Measurements from ENCODE around the gene CXorf49.
"Not testable (repeated sequence)": the region's sequence is repeated elsewhere in the genome, so short reads cannot be mapped to it uniquely, and the experiment has no call there.

The CXorf49 gene

DNA sequence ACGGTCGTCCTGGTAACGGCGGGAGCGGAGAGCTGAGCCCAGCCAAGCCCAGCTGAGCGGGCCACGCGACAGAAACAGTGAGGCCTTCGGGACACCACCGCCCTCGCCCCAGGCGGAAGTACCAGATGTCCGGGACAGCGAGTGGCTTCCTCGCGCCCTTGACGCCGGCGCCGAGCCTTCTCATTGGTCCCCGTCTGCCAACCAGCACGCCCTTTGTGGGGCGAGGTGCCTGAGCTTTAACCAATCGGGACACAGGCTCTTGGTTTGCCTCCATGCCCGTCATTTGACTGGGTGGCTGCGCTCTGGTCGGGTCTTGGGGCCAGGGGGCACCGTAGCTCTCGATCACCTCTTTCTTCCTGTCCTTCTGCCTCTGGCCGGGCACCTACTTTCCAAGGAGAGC is at the start of gene CXorf49:
TSS of gene CXorf49 (minus strand) at position 101 of the 400 bp plus-strand sequence. CDS start 134 bp downstream, outside the sequence.
- not testable (repeated sequence) for DNase-seq

DNA sequence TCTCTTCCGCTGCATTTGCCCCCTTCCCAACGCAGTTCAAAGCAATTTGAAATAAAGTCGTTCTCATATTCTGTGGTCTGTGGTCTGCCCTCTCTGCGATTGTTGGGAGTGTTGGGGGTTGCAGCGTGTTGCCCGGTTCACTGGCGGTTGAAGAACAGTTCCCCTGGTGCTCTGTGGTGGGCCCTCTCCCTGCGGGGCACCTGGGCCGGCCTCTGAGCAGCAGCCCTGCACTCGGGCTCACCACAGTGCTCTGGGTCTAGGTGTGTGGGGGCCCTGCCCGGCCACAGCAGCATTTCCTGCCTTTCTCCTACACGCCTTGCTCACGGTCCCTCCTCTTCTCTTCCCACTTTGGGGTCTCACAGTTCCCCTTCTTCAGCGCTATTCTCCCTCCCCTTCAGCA is 49.0 kb upstream of the CXorf49 start:
- not testable (repeated sequence) for DNase-seq

DNA sequence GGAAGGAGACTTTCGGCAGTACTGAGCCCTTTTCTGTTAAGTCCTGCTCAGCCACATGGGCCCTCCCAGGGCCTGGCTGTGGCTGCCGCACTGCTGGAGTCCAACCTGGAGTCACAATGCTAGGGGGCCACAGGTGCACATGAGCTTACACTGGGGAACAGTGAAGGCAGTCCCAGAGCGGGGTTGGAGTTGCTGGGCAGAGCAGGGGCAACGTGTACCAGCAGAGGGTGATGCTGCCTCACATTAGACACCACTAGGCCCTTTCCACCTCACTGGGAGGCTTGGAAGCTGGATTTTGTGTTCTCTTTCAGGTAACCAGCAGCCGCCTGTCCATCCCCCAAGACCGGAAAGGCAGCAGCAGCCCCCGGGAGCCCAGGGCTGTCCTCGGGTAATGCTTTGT is 47.5 kb upstream of the CXorf49 start:
- DNase-seq, result not testable (repeated sequence)

DNA sequence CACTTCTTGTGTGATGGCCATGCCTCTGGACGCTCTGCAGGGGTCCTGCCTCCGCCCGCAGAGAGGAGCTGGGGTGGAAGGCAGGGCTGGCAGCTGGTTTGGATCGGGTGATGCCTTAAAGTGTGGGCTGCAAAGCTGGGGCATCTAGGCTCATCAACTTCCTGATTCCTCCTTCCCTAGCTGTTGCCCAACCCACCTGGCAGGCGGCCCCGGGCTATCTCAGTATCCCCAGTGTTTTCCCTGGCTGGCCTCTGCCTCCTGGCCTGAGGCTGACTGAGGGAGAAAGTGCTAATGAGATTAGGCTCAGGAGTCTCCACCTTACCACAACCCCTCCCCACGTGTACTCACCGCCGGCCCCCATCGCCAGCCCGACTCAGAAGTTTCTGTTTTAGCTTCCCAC is 46.7 kb upstream of the CXorf49 start:
- DNase-seq, result not testable (repeated sequence)

DNA sequence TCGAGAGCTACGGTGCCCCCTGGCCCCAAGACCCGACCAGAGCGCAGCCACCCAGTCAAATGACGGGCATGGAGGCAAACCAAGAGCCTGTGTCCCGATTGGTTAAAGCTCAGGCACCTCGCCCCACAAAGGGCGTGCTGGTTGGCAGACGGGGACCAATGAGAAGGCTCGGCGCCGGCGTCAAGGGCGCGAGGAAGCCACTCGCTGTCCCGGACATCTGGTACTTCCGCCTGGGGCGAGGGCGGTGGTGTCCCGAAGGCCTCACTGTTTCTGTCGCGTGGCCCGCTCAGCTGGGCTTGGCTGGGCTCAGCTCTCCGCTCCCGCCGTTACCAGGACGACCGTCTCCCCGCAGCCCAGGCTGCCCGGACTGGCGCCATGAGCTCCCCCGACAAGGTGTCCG is 45.0 kb upstream of the CXorf49 start, which contains the start of gene CXorf49B:
TSS of gene CXorf49B (plus strand) at position 301 of the 400 bp plus-strand sequence. CDS start at position 376, 75 bp downstream.
- DNase-seq, result not testable (repeated sequence)

DNA sequence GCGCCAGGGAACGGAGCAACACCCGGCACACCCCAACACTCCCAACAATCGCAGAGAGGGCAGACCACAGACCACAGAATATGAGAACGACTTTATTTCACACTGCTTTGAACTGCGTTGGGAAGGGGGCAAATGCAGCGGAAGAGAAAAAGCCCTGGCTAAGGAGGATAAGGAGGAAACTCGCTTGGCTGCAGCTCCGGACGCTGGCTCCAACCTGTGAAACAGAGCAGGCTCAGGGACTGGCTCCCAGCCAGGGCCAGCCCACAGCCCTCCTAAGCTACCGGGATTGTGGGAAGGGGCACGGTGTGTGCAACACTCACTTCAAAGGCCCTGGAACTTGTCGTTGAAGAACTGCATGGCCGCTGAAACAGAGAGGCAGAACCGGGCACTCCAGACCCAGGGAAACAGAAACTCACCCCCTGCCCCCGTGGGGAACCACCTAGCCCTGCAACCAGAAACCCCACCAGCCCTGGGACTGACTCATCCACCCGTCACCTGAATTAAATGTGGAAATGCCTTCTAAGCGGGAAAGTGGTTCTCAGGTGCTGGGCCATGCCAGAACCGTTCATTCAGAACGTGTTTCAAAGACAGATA is 42.7 kb upstream of the CXorf49 start:
- DNase-seq, result not testable (repeated sequence)

DNA sequence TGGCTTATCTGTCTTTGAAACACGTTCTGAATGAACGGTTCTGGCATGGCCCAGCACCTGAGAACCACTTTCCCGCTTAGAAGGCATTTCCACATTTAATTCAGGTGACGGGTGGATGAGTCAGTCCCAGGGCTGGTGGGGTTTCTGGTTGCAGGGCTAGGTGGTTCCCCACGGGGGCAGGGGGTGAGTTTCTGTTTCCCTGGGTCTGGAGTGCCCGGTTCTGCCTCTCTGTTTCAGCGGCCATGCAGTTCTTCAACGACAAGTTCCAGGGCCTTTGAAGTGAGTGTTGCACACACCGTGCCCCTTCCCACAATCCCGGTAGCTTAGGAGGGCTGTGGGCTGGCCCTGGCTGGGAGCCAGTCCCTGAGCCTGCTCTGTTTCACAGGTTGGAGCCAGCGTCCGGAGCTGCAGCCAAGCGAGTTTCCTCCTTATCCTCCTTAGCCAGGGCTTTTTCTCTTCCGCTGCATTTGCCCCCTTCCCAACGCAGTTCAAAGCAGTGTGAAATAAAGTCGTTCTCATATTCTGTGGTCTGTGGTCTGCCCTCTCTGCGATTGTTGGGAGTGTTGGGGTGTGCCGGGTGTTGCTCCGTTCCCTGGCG is 2.3 kb upstream of the CXorf49 start:
- not testable (repeated sequence) for DNase-seq

DNA sequence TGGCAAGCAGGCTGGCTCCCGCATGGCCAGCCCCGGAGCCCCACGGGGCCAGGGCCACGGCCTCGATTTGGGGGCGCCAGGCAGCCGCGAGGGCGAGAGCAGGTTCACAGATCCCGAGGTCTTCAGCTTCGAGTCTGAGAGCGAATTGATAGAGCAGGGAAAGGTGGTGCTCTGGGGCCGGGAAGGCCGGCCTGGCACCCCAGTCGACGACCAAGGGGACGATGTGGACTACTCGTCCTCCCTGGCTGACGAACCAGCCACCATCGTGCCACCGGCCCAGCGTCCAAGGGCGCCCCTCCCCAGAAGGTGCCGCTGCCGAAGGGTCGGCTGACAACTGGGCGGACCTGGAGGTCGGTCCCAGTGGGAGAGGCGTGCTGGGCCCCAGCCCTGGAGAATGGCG is 1.1 kb upstream of the CXorf49 start:
- not testable (repeated sequence) for DNase-seq

DNA sequence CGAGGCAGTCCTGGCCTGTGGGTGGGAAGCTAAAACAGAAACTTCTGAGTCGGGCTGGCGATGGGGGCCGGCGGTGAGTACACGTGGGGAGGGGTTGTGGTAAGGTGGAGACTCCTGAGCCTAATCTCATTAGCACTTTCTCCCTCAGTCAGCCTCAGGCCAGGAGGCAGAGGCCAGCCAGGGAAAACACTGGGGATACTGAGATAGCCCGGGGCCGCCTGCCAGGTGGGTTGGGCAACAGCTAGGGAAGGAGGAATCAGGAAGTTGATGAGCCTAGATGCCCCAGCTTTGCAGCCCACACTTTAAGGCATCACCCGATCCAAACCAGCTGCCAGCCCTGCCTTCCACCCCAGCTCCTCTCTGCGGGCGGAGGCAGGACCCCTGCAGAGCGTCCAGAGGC is 1.8 kb downstream of the CXorf49 start:
- DNase-seq, result not testable (repeated sequence)

DNA sequence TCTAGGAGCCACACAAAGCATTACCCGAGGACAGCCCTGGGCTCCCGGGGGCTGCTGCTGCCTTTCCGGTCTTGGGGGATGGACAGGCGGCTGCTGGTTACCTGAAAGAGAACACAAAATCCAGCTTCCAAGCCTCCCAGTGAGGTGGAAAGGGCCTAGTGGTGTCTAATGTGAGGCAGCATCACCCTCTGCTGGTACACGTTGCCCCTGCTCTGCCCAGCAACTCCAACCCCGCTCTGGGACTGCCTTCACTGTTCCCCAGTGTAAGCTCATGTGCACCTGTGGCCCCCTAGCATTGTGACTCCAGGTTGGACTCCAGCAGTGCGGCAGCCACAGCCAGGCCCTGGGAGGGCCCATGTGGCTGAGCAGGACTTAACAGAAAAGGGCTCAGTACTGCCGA is 2.5 kb downstream of the CXorf49 start:
- DNase-seq, result not testable (repeated sequence)

DNA sequence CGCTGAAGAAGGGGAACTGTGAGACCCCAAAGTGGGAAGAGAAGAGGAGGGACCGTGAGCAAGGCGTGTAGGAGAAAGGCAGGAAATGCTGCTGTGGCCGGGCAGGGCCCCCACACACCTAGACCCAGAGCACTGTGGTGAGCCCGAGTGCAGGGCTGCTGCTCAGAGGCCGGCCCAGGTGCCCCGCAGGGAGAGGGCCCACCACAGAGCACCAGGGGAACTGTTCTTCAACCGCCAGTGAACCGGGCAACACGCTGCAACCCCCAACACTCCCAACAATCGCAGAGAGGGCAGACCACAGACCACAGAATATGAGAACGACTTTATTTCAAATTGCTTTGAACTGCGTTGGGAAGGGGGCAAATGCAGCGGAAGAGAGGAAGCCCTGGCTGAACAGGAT is 4.0 kb downstream of the CXorf49 start:
- DNase-seq, result not testable (repeated sequence)

DNA sequence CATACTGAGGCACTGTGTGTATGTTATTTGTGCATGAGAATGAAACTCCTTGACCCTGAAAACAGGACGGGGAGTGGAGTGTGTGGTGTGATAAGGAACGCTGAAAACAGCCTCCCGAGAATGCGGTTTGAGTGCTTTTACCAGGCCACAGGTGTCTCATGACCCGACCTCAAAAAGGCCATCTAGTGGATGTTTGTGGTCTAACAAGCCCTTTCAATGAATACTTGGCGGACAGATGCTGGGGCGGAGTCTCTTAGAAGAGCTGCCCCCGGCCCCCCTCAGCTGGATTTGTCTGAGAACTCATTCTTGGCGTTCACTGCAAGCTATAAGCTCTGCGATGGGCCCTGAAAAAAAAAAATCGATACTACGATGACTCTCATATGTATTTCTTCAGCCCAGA is 15.2 kb downstream of the CXorf49 start:
- not testable (repeated sequence) for DNase-seq

DNA sequence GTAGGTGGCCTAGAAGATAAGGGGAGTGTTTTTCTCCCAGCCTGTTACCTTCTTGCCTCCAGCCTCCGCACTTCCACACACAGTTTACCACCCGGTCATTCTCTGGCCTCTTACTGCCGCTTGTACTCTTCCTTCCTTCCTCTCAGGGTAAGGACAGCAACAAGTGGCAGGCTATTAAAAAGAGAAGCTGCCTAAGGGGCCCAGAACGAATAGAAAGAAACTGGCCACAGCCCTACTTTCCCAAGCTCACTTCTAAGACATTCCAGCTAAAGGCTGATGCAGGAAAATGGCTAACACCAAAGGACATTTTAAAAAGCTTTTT is 19.1 kb downstream of the CXorf49 start:
- DNase-seq, result not testable (repeated sequence)

DNA sequence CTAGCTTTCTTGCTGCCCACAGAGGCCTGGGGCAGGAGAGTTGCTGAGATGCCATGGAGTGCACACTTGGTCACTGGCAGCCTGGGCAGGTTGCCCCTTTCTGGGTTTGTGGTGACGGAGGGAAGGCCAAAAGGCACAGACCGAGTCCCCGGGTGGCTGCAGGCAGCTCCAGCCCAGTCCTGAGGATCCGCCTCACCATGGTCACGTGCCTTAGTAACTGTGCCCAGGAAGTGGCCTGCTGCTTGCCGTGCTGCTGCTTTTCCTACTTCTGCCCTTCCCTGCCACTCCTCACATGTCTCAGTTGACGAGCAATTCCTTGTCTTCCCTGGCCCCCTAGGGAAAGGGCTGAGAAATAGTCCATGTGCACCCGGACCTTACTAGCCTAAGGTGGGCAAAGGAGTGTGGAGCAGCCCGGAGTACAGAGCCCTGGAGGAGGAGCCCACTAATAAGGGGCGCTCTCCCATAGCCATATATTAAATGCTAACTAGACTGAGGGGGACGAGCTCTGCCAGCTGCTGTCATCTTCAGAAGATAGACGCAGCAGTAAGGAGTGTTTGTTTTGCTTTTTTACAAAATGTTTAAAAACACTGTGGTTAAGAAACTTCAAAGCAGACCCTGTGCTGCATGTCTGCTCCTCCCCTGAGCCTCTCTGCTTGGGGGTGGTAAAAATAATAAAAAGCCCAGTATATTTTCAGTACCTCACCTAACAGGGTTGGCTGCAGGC is 19.6 kb downstream of the CXorf49 start:
- DNase-seq, result not testable (repeated sequence)

DNA sequence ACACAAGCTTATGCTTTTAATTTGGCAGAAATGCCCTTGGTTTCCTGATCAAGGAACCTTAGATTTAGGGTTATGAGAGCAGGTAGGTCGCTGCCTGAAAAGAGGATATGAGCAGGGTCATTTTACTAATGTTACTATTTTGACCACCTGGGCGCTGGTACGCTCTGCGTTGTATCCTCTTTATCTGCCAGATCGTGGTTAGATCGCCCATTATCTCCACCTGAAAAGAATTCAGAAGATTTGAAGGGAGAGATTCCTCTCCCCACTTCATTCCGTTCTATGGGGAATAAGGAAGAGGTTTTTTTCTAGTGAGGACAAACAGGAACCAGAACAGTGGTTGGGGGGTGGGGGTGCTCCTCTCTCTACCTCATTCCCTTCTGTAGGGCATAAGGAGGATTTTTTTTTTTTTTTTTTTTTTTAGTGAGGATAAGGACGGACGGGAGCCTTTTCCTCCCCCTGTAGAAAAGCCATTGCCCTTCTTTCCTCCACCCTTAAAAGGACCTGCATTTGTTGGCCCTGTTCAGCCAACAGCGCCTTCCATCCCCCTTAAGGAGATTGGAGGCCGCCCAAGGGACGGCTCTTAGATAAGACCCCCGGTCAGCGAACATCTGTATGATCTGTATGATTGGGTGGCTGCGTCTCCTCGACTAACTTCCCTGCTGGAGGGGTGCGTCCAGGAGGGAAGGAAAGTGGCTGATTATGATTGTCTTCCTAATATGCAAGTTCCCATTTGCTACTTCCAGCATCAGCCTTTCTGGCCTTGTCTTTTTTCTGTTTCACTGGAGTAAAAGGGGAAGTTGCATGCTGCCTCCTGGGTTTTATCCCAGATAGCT is 20.4 kb downstream of the CXorf49 start:
- not testable (repeated sequence) for DNase-seq

DNA sequence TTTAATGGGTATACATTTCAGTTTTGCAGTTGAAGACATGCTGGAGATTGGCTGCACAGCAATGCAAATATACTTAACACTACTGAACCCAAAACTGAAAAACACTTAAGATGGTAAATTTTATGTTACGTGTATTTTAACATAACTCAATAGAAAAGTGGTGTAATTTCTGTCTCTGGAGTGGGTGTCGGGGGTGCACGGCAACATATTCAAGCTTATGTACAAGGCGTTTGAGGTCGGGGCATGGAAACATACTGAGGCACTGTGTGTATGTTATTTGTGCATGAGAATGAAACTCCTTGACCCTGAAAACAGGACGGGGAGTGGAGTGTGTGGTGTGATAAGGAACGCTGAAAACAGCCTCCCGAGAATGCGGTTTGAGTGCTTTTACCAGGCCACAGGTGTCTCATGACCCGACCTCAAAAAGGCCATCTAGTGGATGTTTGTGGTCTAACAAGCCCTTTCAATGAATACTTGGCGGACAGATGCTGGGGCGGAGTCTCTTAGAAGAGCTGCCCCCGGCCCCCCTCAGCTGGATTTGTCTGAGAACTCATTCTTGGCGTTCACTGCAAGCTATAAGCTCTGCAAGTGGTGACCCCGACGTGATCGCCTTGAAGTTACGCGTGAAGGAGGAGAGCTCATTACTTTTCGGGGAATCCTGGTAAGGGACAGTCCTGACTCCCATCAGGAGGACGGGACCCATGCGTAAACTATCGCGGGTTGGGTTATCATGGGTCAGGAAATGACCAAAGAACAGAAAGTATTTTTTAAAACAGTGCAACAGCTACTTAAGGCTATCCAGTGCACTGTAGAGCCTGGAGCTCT is 21.2 kb downstream of the CXorf49 start:
- not testable (repeated sequence) for DNase-seq

DNA sequence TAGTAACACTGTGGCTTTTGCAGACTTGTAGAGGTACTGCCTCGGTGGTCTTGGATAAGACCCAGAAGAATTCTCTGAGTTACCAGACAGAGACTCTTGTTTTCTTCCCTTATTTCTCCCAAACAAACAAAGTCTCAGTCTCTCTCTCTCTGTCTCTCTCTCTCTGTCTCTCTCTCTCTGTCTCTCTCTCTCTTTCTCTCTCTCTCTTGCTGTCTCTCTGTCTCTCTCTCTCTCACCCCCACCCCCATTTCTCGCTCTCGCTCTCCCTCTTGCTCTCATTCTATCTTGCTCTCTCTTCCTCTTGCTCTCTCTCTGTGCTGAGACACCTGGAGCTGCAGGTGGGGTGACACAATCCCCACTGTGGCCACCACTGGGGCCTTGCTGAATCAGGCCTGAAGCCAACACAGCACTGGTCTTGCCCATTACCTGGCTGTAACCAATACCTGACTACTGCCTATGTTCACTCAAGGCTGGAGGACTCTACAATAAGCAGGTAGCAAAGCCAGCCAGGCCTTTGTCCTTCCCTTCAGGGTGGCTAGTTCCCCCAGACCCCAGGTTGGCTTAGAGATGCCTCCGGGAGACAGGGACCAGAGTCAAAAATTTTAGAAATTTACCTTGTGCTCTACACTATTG is 38.4 kb downstream of the CXorf49 start:
- no peak for DNase-seq

DNA sequence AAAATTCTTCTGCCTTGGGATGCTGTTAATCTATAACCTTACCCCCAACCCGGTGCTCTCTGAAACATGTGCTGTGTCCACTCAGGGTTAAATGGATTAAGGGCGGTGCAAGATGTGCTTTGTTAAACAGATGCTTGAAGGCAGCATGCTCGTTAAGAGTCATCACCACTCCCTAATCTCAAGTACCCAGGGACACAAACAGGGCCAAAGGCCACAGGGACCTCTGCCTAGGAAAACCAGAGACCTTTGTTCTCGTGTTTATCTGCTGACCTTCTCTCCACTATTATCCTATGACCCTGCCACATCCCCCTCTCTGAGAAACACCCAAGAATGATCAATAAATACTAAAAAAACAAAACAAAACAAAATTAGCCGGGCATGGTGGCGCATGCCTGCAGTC is 40.9 kb downstream of the CXorf49 start:
- DNase-seq, result not testable (repeated sequence)

DNA sequence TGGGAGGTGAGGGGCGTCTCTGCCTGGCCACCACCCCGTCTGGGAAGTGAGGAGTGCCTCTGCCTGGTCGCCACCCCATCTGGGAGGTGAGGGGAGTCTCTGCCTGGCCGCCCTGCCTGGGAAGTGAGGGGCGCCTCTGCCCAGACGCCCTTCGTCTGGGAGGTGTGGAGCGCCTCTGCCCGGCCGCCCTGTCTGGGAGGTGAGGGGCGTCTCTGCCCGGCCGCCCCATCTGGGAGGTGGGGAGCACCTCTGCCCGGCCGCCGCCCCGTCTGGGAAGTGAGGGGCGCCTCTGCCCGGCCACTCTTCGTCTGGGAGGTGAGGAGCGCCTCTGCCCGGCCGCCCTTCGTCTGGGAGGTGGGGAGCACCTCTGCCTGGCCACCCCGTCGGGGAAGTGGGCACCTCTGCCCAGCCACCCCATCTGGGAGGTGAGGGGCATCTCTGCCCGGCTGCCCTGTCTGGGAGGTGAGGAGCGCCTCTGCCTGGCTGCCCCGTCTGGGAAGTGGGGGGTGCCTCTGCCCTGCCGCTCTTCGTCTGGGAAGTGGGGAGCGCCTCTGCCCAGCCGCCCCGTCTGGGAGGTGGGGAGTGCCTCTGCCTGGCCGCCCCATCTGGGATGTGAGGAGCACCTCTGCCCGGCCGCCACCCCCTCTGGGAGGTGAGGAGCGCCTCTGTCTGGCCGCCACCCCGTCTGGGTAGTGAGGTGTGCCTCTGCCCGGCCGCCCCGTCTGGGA is 41.9 kb downstream of the CXorf49 start:
- DNase-seq, result not testable (repeated sequence)

DNA sequence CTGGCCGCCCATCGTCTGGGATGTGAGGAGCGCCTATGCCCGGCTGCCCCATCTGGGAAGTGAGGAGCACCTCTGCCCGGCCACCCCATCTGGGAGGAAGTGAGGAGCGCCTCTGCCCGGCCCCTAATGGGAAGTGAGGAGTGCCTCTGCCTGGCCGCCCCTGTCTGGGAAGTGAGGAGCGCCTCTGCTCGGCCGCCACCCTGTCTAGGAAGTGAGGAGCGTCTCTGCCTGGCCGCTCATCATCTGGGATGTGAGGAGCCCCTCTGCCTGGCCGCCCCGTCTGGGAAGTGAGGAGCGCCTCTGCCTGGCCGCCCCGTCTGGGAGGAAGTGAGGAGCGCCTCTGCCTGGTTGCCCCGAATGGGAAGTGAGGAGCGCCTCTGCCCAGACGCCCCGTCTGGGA is 42.4 kb downstream of the CXorf49 start:
- not testable (repeated sequence) for DNase-seq

DNA sequence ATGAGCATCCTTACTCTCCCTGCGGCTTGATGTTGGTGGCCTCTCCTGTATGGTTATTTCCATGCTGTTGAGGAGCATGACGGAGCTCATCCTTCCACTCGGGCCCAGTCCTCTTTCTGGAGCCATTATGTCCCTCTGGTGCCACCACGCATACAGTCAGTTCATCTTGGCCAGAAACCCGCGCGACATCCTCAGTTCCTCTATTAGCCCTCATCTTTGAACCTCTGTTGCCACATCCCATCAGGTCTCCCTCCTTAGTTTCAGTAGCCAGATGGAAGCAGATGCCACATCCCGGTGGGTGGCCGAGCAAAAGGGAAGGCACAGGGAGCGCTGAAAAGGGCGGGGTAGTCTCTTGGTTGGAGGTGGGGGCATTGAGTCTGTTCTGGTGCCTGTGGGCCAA is 46.1 kb downstream of the CXorf49 start:
- DNase-seq, result no peak
